Neural cell (in vitro differentiated cells): Measurements from ENCODE around the gene CLSTN2. TPM values are rescaled to one million over a fixed set of nuclear protein-coding genes. Genes with fewer than 3 reads are reported as not detected.

Experiments
- H2AFZ ChIP-seq: fragments of 200-600, 300-800 bp; sonication (generic), shearing (Covaris generic); 2 replicates; pipeline ENCODE4 v1.6.0; 2014; ENCODE audit warnings: low read depth, mild to moderate bottlenecking, antibody characterized with exemption, low read length, moderate library complexity
- H3F3A ChIP-seq: fragments of 200-600 bp; shearing (Covaris generic); 2 replicates; pipeline ENCODE4 v1.6.1; 2016; ENCODE audit warnings: mild to moderate bottlenecking, moderate library complexity, mixed read lengths, antibody characterized with exemption, low read length; ENCODE audit not compliant: insufficient read depth, poor library complexity, severe bottlenecking
- H3K27ac ChIP-seq: fragments of 200-600, 300-800 bp; sonication (generic), shearing (Covaris generic); 2 replicates; pipeline ENCODE4 v1.5.1; 2014; ENCODE audit warnings: mild to moderate bottlenecking, low read length, moderate library complexity
- H3K27me3 ChIP-seq: fragments of 300-800, 200-600 bp; sonication (generic), shearing (Covaris generic); 2 replicates; pipeline ENCODE4 v1.6.0; 2014; ENCODE audit warnings: mild to moderate bottlenecking, low read depth, low read length, moderate library complexity; ENCODE audit not compliant: insufficient read depth
- H3K36me3 ChIP-seq: fragments of 300-800, 200-600 bp; sonication (generic), shearing (Covaris generic); 2 replicates; pipeline ENCODE4 v1.5.1; 2014; ENCODE audit warnings: mild to moderate bottlenecking, antibody characterized with exemption, low read length, moderate library complexity; ENCODE audit not compliant: insufficient read depth
- H3K4me2 ChIP-seq: fragments of 300-800, 200-600 bp; sonication (generic), shearing (Covaris generic); 2 replicates; pipeline ENCODE4 v1.6.0; 2014; ENCODE audit warnings: mild to moderate bottlenecking, low read length
- H3K4me3 ChIP-seq: fragments of 300-800, 200-600 bp; sonication (generic), shearing (Covaris generic); 2 replicates; pipeline ENCODE4 v1.5.1; 2014; ENCODE audit warnings: mild to moderate bottlenecking, low read length, moderate library complexity
- H3K79me2 ChIP-seq: fragments of 200-600 bp; shearing (Covaris generic); replicated peaks from 2 replicates; pipeline ENCODE4 v1.6.0; 2014; ENCODE audit warnings: mild to moderate bottlenecking, low read length, moderate library complexity; ENCODE audit not compliant: insufficient read depth
- H3K9ac ChIP-seq: fragments of 300-800, 200-600 bp; sonication (generic), shearing (Covaris generic); 2 replicates; pipeline ENCODE4 v1.6.1; 2016; ENCODE audit warnings: mild to moderate bottlenecking, low read length, mixed read lengths
- H3K9me2 ChIP-seq: fragments of 200-600 bp; shearing (Covaris generic); 2 replicates; pipeline ENCODE4 v1.6.1; 2016; ENCODE audit warnings: mild to moderate bottlenecking, low read length, mixed read lengths; ENCODE audit not compliant: insufficient read depth
- H3K9me3 ChIP-seq: fragments of 200-600, 300-800 bp; sonication (generic), shearing (Covaris generic); 2 replicates; pipeline ENCODE4 v1.6.1; 2016; ENCODE audit warnings: mild to moderate bottlenecking, mixed run types, low read length, moderate library complexity, mixed read lengths
- H4K20me1 ChIP-seq: fragments of 200-600 bp; shearing (Covaris generic); 2 replicates; pipeline ENCODE4 v1.6.1; 2016; ENCODE audit warnings: mild to moderate bottlenecking, mixed run types; ENCODE audit not compliant: insufficient read depth
- CTCF ChIP-seq: fragments of 450-650 bp; IDR thresholded peaks from 2 replicates; pipeline ENCODE4 v1.5.1; 2014; ENCODE audit warnings: antibody characterized with exemption, mild to moderate bottlenecking, moderate library complexity; ENCODE audit not compliant: poor library complexity, severe bottlenecking
- EP300 ChIP-seq: fragments of 450-650 bp; conservative IDR thresholded peaks from 2 replicates; pipeline ENCODE4 v1.6.1; 2014; ENCODE audit warnings: antibody characterized with exemption, mild to moderate bottlenecking, moderate library complexity; ENCODE audit not compliant: poor library complexity, severe bottlenecking
- EZH2 ChIP-seq: fragments of 200-600, 300-800 bp; shearing (Covaris generic), sonication (generic); IDR thresholded peaks from 2 replicates; pipeline ENCODE4 v1.6.1; 2014; ENCODE audit warnings: antibody characterized with exemption, low read length, borderline replicate concordance, mild to moderate bottlenecking; ENCODE audit not compliant: insufficient read depth, poor library complexity, severe bottlenecking
- MXI1 ChIP-seq: fragments of 450-650 bp; conservative IDR thresholded peaks from 2 replicates; pipeline ENCODE4 v1.6.1; 2014; ENCODE audit warnings: antibody characterized with exemption, mild to moderate bottlenecking; ENCODE audit not compliant: poor library complexity, severe bottlenecking
- POLR2AphosphoS5 ChIP-seq: IDR thresholded peaks from 2 replicates; pipeline ENCODE4 v1.6.1; 2012
- RAD21 ChIP-seq: fragments of 450-650 bp; conservative IDR thresholded peaks from 2 replicates; pipeline ENCODE4 v1.6.1; 2014; ENCODE audit warnings: antibody characterized with exemption, mild to moderate bottlenecking, moderate library complexity
- REST ChIP-seq: IDR thresholded peaks from 2 replicates; pipeline ENCODE4 v1.6.1; 2012; ENCODE audit warnings: borderline replicate concordance
- SMC3 ChIP-seq: fragments of 450-650 bp; conservative IDR thresholded peaks from 2 replicates; pipeline ENCODE4 v1.6.1; 2014; ENCODE audit warnings: antibody characterized with exemption, mild to moderate bottlenecking, moderate library complexity; ENCODE audit not compliant: poor library complexity
- TAF1 ChIP-seq: IDR thresholded peaks from 2 replicates; pipeline ENCODE4 v1.6.1; 2012; ENCODE audit warnings: low read depth
- polyA plus RNA-seq: library from polyadenylated mRNA; depleted of rRNA; stranded (reverse); fragments of >200 nt; gene quantifications from 2 replicates; pipeline ENCODE4 v1.2.3, GENCODE V29; 2014

Gene CLSTN2
- polyA plus RNA-seq, 1 donor from 2014 or later = 10.7 TPM

- no peak overlapping the region for H2AFZ ChIP-seq
- H3K9me3 ChIP-seq = no peaks in the 10 kb centered on the region
- no peaks in the 10 kb centered on the region for H3K27me3 ChIP-seq
- no peaks in the 10 kb centered on the region for H3K9me2 ChIP-seq
- H3K27ac ChIP-seq = no peak overlapping the region
- H3K79me2 ChIP-seq = no peaks in the 10 kb centered on the region
- H3K4me2 ChIP-seq = no peak overlapping the region
- no peaks in the 10 kb centered on the region for H3K36me3 ChIP-seq
- no peaks in the 10 kb centered on the region for H3F3A ChIP-seq
- no peak overlapping the region for H3K4me3 ChIP-seq
- TF ChIP-seq SMC3 = no peak
- no peak for TF ChIP-seq EP300
- TF ChIP-seq CTCF = no peak
- TF ChIP-seq EZH2 = no peak
- no peak for TF ChIP-seq TAF1
- no peak for TF ChIP-seq RAD21
- no peak for TF ChIP-seq REST
- TF ChIP-seq POLR2AphosphoS5 = no peak
- TF ChIP-seq MXI1 = no peak
- no peaks in the 10 kb centered on the region for H4K20me1 ChIP-seq
- no peak overlapping the region for H3K9ac ChIP-seq
Measured at GRCh38 chr3:140536926-140537726, 602.1 kb downstream of the CLSTN2 start.

- H3K9me3 ChIP-seq = no peaks in the 10 kb centered on the region
- H3K4me3 ChIP-seq = no peak overlapping the region
- H3K27ac ChIP-seq = no peak overlapping the region
- H3K9me2 ChIP-seq = no peaks in the 10 kb centered on the region
- no peaks in the 10 kb centered on the region for H3K36me3 ChIP-seq
- no peaks in the 10 kb centered on the region for H3K79me2 ChIP-seq
- H4K20me1 ChIP-seq = no peaks in the 10 kb centered on the region
- no peak overlapping the region for H3K4me2 ChIP-seq
- no peaks in the 10 kb centered on the region for H3F3A ChIP-seq
- no peak overlapping the region for H2AFZ ChIP-seq
- TF ChIP-seq MXI1 (no peak), POLR2AphosphoS5 (no peak), TAF1 (no peak), EZH2 (no peak), CTCF (no peak), SMC3 (no peak), REST (no peak), RAD21 (no peak), EP300 (no peak)
- H3K9ac ChIP-seq = no peak overlapping the region
- no peaks in the 10 kb centered on the region for H3K27me3 ChIP-seq
Measured at GRCh38 chr3:140537727-140538082, 602.7 kb downstream of the CLSTN2 start.
